HG02798 (cell line): ENCODE results near the gene RAMP2.
"Not testable (repeated sequence)": the region's sequence is repeated elsewhere in the genome, so short reads cannot be mapped to it uniquely, and the experiment has no call there.

ENCODE experiments used
- ATAC-seq: cut with Tn5 transposase; IDR thresholded peaks from one replicate; pipeline ENCODE4 v1.9.1; 2021; ENCODE audit warnings: mild to moderate bottlenecking; ENCODE audit not compliant: unreplicated experiment, poor library complexity

Gene RAMP2

DNA sequence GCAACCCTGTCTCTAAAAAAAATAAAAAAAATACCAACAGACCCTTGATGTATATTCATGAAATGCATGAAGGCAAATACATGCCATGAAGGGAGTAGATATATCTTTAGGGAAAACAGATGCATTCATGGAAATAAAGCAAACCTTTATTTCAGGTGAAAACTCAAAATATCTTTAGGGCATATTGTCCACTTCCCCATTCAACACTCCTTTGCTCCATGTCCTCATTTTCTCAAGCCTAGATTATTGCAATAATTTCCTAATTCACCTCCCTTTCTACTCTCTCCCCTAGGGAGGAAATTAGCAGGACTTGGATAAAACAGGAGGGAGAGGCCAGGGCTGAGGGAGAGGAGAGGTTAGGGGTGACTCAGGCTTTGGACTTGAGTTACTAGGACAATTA is 6.5 kb downstream of the RAMP2 start:
- ATAC-seq = no peak

DNA sequence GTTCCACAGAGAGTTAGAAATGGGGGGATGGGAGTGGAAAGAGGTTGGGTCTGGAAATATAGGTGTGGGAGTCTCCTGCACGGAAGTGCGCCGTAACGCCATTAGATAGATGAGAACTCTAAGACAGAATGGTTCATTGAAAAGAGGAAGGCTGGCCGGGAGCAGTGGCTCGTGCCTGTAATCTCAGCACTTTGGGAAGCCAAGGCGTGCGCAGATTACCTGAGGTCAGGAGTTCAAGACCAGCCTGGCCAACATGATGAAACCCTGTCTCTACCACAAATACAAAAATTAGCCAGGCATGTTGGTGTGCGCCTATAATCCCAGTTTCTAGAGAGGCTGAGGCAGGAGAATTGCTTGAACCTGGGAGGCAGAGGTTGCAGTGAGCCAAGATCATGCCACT is 7.0 kb downstream of the RAMP2 start:
- ATAC-seq = not testable (repeated sequence)

DNA sequence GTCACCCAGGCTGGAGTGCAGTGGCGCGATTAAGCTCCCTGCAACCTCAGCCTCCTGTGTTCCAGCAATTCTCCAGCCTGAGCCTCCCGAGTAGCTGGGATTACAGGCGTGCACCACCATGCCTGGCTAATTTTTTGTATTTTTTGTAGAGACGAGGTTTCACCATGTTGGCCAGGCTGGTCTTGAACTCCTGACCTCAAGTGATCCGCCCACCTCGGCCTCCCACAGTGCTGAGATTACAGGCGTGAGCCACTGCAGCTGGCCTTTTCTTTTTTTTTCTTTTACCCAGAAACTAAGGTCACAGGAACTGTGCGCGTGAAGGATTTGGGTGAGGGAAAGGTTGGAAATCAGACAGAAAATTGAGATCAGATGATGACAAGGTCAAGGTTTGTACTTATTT is 8.9 kb downstream of the RAMP2 start:
- not testable (repeated sequence) for ATAC-seq

DNA sequence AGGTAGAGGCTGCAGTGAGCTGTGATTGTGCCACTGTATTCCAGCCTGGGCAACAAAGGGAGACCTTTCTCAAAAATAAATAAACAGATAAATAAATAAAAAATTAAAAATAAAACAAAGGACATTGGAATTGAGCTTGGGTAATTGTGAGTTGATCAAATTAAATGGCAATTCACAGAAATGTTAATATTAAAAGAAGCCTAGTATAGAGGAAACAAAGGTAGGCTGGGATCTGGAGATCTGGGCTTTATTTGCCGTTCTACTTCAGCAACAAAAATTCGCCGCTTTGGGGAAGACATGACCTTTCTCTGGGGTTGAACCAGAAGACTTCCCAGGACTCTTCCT is 11.9 kb downstream of the RAMP2 start:
- peak; percentile 10 for ATAC-seq

DNA sequence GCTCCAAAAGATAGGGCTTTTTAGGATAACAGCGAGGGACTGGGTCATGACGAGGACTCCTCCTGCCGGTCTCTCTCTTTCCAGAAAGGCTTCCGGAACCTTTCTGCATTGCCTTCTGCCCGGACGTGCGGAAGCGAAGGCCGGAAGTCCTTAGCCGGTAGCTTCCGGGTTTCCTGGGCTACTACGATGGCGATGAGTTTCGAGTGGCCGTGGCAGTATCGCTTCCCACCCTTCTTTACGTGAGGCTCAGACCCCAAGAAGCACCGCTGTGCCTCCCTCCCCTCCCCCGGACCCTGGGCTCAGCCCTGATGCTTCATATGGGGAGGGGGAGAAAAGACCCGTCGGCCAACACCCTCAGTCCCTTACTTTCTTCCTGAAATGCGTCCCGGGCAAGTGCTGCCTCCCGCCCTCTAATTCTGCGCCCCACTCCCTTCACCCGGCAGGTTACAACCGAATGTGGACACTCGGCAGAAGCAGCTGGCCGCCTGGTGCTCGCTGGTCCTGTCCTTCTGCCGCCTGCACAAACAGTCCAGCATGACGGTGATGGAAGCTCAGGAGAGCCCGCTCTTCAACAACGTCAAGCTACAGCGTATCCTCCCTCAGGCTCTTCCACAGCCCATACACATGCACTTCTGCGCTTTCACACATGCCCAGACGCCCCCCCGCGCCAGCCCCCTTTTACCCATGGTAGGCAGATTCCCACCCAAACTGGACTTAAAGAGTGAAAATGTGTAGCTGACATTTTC is 12.4 kb downstream of the RAMP2 start, which contains the start of gene VPS25:
Gene VPS25, plus strand, starts transcription at position 160 of the 746 bp plus-strand sequence. Its CDS starts 27 bp downstream, at position 187.
- ATAC-seq = peak; percentile 71

DNA sequence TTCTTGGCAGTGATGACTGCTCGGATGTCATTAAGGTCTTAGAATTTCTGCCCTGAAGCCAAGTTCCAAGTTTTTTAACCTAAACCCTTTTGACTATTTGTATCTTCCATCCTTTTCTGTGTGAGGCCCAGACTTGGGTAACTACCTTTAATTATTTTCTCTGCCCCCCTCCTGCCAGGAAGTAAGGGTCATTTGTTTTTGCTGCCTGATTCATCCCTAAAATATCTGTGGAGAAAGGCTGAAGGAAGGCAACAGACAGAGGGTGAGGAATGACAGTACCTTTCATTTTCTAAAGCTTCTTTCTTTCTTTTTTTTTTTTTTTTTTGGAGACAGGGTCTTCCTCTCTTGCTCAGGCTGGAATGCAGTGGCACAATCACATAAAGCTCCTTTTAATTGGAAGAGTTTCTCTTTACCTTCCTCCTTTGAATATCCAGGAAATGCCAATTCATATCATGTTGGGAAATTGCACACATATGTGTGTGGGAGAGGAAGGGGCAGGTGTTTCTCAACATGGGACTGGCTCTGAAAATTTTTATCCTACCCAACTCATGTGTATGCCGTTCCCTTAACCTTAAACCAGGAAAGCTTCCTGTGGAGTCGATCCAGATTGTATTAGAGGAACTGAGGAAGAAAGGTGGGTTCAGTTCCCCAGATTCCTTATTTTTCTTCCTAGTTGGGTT is 13.2 kb downstream of the RAMP2 start:
- no peak for ATAC-seq

DNA sequence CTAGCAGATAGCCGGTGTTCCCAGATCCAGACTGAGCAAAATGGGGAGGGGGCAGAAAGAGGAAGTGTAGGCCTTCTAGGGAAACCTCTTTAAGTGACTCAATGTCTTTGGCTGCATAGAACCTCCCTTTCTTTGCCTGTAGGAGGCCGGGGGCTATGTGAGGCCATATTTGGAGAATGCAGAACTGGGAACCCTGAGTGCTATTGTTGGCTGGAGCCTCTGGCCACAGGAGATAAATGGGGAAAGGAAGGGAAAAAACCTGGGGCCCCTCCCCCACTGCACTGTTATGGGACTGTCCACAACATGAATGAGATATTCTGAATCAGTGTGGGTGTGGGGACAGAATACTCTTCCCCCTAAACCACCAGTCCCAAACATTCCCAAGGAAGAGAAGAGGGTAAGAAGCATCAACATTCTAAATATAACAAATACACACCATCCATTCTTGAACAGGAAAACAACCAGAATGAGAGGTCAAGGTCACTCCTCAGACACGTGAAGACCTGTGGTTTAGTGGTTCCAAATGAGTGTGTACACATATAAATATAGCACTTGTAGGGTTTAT is 14.6 kb downstream of the RAMP2 start:
- ATAC-seq = no peak

DNA sequence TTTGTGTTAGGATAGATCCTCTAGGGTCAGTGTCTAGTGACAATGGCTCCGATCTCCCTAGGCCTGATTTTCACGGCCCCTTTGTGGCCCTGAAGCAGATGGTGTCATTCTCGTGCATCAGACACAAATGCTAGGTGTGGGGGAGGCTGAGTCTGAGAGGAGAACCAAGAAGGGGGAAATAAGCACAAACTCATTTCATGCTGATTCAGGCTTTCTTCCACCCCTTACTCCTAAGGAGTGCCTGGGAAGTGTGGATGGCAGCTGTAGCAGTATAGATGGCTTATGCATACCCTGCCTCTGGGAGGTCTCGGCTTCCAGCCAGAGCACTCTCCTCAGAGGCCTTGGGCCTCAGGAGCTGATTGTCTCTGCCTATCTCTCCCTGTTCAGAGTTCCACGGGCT is 17.5 kb downstream of the RAMP2 start:
- no peak for ATAC-seq

DNA sequence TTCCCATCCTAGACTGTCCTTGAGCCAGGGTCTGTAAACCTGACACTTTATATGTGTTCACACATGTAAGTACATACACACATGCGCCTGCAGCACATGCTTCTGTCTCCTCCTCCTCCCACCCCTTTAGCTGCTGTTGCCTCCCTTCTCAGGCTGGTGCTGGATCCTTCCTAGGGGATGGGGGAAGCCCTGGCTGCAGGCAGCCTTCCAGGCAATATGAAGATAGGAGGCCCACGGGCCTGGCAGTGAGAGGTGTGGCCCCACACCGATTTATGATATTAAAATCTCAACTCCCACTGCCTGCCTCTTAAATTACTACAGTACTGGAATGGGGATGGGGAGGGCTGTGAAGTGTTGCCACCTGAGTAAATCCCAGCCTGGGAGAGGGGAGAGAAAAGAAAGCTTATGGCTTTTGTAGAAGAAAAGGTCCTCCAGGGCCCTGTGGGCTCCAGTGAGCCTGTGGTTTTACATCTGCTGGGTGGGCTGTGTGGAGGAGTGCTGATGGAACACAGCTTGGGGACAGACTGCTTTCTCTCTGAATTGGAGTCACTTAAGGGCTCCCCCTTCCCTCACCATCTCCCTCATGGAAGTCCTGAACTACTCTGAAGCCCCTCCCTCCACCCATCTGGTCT is 18.4 kb downstream of the RAMP2 start:
- no peak for ATAC-seq

DNA sequence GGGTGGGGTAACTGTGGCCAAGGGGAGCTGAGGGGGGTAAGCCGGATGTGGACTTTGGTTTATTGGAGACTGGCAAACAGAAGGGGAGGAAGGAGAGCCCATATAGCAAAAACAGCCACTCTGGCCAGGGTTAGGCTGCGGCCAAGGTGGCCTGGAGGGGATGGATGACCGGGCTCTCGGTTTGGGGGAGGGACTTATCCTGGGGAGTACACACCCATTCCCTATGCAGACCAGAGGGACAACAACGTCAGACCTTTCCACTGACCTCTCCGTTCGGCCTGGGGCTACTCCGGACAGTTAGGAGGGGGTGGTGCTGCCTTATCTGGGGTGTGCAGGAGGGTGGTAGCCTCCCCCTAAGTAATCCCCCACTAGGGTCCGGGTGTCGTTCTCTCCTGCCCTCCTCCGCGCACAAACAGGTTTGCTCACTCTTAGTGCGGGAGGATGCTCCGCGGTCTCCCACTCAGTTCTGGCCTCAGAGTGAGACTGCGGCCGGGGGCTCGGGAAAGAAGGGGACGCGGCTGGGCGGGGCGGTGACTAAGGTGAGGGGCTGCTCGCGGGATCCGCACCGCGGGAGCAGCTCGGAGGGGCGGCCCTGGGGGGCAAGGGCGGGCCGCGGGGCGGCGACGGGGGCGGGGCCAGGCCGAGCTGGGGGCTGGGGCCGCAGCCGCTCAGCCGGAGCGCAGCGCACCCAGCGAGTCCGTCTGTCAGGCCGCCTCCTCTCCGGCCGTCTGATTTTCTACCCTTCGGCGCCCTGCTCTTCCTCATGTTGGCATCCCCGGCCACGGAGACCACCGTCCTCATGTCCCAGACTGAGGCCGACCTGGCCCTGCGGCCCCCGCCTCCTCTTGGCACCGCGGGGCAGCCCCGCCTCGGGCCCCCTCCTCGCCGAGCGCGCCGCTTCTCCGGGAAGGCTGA is 19.2 kb downstream of the RAMP2 start, which contains the start of gene WNK4:
Gene WNK4, plus strand, starts transcription at position 675 of the 915 bp plus-strand sequence. Its CDS starts 89 bp downstream, at position 764.
- no peak for ATAC-seq

DNA sequence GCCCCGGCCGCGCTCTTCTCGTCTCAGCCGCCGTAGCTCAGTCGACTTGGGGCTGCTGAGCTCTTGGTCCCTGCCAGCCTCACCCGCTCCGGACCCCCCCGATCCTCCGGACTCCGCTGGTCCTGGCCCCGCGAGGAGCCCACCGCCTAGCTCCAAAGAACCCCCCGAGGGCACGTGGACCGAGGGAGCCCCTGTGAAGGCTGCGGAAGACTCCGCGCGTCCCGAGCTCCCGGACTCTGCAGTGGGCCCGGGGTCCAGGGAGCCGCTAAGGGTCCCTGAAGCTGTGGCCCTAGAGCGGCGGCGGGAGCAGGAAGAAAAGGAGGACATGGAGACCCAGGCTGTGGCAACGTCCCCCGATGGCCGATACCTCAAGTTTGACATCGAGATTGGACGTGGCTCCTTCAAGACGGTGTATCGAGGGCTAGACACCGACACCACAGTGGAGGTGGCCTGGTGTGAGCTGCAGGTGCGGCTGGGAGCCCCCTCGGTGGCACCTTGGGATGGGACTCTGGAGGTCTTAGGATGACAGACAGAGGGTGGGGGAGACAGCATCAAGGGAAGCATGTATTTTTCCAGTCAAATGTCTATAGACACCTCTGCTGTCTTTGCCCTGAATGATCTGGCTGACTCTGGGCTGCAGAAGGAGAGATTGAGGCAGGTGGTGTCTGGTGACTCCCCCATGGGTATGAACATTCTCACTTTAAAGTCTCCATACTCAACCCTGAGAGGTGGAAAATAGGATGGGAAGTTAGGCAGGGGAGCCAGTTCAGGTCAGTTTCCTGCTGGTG is 20.0 kb downstream of the RAMP2 start:
- ATAC-seq = no peak

DNA sequence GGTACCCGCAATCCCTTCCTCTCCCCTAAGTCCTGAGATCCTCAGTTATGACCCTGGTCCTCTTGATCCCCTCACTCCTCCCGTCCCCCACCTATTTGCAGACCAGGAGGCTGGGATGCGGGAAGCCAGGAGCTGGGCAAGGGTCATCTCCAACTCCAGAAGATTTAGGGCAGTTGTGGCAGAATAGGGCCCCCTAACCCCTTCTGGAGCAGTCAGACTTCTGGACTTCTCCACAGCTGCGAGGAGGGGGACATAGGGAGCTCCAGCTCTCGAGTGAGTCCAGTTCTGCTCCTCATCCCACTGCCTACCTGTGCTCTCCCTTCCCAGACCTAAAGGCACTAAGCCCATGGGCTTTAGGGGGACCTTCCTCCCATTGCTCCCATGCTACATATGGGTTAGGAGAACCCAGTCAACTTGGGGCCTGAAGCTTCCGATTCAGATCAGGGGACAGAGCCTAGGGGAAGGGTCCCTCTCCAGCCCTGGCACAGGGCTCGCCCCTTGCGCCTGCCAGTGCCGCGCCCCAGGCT is 20.7 kb downstream of the RAMP2 start:
- ATAC-seq = no peak

DNA sequence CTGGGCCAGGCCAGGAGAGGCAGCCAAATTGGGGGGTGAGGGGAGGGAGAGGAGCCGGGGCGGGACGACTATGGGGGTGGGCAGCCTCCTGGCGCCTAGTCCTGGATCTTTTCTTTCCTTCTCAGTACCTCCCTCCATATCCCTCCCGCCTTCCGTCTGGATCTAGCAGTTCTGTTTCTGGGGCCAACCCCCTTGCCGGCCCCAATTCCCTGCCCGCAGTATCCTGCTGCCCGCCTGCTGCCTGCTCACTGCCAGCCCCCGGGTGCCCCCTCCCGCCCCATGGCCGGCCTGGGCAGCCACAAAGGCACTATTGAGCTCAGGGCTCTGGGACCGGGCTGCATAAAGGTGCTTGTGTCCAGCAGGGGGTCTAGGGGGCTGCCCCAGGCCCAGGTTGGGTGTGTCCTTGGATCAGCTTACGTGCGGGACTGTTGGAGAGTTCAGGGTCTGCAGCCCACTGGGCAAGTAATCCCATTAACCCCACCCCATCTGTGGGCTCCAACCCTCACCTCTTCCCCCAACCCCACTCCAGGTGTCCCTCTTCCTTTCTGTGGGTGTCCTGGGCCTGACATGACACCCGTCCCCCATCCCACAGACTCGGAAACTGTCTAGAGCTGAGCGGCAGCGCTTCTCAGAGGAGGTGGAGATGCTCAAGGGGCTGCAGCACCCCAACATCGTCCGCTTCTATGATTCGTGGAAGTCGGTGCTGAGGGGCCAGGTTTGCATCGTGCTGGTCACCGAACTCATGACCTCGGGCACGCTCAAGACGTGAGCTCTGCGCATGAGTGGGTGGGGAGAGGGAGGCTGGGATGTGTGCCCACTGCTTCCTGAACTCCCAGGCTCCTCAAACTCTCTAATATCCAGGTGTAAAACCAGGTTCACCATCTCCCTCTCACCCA is 21.4 kb downstream of the RAMP2 start:
- no peak for ATAC-seq

DNA sequence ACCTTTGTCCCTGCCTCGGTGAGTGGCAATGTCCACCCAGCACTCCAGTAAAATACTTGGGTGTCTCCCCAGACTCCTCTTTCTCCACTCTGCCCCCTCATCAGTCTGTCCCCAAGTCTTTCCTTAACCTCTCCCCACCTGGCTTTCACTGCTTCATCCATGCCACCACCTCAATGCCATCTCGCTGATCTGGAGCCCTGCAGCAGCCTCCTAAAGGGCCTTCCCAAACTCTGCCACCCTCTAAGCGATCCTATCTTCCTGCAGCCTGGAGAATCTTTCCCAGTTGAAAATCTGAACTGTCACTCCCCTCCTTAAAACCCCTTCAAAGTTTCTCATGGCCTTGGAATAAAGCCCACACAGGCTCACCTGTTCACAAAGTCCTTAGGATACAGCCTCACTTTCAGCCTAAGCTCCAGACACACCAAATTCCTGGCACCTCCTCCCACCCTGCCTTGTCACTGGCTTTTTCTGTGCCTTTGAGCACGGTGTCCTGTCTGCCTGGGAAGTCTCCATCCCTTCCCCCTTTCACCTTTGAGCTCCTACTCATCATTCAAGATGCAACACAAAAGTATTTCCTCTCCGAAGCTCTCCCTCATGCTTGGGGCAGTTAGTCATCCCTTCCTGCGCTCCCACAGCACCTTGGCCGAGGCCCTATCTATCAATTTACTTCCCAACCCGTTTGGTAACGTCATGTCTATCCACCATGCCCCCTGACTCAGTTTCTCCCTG is 22.2 kb downstream of the RAMP2 start:
- no peak for ATAC-seq

DNA sequence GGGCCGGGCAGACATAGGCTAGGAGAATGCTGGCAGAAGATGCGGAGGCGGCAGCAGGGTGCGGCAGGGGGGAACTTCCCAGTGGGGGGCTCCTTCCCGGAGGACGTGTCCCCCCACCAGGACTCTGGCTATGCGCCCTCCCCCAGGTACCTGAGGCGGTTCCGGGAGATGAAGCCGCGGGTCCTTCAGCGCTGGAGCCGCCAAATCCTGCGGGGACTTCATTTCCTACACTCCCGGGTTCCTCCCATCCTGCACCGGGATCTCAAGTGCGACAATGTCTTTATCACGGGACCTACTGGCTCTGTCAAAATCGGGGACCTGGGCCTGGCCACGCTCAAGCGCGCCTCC is 22.7 kb downstream of the RAMP2 start:
- no peak for ATAC-seq

DNA sequence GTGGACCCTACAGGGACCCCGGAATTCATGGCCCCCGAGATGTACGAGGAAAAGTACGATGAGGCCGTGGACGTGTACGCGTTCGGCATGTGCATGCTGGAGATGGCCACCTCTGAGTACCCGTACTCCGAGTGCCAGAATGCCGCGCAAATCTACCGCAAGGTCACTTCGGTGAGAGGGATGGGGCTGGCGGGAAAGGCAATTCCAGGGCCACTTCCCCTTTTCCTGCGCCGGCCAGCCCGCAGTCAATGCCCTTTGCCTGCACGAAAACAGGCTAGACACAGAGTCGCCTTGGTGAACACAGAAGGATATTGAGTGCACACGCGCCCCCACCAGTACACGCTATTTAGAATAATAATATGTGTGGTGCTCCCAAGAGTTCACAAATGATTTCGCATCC is 23.4 kb downstream of the RAMP2 start:
- ATAC-seq = no peak

DNA sequence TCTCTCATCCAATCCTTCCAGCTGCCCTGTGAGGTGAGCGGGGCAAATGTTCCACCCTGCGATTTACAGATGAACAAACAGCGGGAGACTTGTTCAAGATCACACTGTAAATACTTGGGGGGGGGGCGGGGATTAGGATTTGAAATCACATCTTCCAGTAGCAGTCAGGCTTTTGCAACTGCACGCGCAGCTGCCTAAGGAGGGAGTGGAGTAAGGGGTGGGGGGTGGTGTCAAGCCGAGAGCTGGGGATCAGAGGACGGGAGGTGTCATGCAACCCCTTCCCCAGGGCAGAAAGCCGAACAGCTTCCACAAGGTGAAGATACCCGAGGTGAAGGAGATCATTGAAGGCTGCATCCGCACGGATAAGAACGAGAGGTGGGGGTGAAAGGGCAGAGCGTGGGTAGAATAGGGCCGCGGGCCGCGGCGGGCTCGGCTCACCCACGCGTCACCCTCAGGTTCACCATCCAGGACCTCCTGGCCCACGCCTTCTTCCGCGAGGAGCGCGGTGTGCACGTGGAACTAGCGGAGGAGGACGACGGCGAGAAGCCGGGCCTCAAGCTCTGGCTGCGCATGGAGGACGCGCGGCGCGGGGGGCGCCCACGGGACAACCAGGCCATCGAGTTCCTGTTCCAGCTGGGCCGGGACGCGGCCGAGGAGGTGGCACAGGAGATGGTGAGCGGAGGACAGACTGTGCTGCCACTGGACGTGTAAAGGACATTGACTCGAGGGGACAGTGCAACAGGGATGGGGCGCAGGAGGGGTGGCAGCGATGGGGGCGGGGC is 24.0 kb downstream of the RAMP2 start:
- ATAC-seq = no peak
